NCI-H2029 treated with DMSO at 0.1 percent for 48 hours (cell line): ENCODE data around the gene ABCC11.

ENCODE experiments used
- DNase-seq: peaks from one replicate; lab custom pipeline; 2025; lab: John Stamatoyannopoulos, UW

ABCC11 gene

DNA sequence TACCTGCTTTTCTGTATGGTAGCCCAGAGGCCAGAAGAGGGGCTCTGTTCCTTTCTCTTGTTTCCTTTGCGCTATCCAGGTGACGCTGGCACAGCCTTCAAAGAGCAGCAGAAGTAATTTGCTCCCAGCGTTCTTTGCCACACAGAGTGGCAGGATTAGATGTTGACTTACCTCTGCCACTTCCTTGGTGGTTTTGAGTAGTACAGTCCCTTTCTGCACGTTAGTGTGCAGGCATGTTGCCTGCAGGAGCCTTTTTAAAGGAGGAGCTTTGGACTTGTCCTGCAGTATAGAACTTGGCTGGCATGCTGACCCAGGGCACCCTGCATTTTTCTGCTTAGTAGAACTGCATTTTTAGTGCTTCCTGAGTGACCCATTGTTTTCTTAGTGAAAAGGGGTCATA lies at the start of gene ABCC11:
Gene ABCC11 (minus strand): TSS at position 229 of the 400 bp plus-strand sequence. CDS start 15,618 bp downstream, outside the sequence.
- no peak for DNase-seq

DNA sequence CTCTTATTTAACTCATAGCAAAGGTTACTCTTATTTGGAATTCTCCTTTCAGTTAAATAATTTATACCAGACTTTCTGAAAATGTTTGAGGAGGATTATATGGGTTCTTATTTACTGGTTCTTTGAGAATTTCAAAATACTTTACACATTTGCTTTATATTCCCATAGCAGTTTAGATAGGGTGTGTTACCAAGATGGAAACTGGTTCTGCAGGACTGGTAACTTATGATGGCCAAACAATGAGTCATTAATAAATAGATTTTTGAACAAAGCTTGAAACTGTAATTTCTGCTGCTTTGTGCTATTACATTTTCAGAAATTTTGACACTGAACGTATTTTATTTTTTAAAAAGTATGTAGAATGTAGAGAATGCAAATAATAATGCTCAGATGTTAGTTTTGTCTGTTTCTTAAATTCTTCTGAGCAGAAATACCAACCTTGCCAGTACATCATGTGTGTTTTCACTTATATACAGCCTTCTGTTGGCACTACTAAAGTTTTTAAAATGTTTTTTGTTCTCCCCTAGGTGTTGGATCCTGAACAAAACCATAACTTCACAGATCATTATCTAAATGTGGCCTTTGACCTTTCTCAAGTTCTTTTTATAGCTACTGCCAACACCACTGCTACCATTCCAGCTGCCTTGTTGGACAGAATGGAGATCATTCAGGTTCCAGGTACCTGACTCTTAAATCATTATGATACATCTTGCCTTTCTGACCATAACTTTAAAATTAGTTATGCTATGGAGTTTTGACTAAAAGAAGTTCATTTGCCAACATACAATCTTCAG lies 48.3 kb upstream of the ABCC11 start:
- DNase-seq = no peak

DNA sequence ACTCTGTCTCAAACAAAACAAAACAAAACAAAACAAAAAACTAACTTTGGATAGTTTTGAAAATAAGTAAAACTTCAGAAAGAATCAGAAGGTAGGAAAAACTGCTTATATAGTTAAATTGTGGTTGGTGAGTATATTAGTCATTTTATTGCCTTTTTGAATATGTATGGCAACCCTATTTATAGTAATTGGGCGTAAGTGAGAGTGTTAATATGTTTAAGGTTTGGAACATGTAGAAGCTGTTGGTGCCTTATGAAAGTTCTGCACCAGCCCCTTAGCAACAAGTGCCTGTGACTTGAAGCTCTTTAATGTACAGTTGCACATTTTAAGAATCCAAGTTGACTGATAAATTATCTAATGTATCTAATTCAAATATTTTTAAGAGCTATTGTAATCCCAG lies 47.4 kb upstream of the ABCC11 start:
- no peak for DNase-seq

DNA sequence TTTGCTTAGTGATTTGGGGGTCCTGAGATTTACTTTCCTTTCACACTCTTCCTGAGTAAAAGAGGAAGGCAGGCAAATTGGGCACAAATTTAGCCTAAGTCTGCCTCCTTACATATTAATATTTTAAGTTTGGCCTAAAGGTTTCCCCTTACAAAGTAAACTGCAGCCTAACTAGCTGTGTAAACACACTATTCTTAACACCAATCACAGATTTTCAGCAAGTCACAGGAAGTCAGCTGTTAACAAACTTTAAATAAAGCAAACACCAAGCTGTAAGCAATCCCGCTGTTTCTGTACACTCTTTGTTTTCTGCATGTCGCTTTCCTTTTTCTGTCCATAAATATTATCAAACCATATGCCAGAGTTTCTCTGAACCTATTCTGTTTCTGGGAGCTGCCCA lies 45.1 kb upstream of the ABCC11 start:
- no peak for DNase-seq

DNA sequence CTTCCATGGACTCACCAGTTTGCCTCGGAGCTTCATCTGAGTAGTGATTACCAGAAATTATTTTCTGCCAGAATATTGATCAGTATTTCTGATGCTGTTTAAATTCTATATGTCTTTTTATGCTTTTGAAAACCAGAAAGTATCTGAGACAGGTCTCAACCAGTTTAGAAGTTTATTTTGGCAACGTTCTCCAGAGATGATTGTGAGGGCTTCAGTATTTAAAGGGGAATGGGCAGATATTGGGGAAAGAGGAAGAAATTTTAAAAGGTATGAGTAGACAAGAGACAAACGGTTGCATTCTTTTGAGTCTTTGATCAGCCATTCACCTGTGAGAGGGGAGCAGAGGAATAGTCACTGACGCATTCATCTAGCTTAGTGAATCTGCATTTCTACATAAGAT lies 44.4 kb upstream of the ABCC11 start:
- DNase-seq = no peak

DNA sequence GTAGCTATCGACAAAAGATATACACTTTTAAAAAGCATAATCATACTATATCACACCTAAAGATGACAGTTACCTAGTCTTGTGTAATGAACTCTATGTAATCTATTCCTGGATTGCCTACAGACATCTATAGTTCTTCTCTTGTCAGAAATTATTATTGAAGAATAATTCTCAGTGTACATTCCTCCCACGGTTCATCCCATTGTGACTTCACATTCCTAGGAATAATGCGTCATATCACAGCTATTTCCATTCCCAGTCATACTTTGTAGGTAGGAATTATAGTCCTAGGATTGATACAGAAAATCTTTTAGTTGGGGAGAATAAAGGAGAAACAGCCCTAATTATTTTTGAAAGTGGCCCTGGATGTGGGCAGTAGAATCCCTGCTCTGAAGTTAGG lies 44.0 kb upstream of the ABCC11 start:
- no peak for DNase-seq

DNA sequence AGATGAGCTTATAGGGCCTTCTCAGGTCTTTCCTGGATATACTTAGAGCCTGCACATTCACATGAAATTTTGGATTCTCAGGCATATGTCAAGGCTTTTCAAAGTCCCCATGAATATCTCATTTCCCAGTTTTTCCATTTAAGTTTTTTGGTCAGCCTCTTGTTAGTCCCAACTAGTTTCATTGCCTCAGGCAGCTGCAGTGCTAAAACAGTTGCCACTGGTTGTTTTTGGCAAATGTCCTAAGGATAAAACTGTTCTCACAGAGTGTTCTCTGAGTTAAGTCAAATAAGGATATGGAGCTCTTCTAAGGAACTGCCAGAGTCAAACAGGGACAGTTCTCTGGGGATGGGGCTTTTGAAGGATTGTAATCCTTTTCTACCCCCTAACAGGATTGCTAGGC lies 39.9 kb upstream of the ABCC11 start:
- no peak for DNase-seq

DNA sequence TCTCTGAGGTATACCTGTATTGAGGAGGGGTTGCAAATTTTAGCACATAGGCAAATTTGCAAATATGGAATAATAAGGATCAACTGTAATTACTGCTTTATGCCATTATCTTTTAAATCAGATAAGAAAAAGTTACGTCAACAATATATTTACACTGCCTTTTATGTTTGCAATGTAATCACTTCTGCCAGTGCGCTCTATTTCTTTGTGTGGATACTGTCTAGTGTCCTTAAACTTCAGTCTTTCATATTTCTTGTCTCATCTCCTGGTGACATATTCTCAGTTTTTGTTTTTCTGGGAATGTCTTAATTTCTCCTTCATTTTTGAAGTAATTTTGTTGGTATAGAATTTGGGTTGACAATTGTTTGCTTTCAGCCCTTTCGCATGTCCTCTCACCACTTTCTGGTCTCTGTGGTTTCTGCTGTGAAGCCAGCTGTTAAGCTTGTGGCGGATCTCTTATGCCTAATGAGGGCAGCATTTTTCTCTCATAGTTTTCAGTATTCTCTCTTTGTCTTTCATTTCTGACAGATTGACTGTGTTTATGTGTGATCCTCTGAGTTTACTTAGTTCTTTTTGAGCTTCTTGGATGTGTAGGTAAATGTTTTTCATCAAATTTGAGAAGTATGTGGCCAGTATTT lies 37.6 kb upstream of the ABCC11 start:
- DNase-seq = no peak

DNA sequence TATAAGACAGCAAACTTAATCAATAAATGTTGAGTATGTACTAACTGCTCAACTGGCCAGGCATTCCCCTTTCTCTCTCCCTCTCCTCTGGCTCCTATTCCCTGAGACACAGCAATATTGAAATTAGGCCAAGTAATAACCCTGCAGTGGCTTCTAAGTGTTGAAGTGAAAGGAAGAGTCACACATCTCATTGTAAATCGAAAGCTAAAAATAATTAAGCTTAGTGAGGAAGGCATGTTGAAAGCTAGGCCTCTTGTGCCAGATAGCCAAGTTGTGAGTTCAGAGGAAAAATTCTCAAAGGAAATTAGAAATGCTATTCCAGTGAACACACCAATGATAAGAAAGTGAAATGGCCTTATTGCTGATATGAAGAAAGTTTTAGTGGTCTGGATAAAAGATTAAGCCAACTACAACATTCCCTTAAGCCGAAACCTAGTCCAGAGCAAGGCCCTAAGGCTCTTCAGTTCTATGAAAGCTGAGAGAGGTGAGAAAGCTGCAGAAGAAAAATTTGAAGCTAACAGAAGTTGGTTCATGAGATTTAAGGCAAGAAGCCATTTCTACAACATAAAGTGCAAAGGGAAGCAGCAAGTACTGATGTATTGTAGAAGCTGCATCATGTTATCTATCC lies 35.4 kb upstream of the ABCC11 start:
- DNase-seq = no peak

DNA sequence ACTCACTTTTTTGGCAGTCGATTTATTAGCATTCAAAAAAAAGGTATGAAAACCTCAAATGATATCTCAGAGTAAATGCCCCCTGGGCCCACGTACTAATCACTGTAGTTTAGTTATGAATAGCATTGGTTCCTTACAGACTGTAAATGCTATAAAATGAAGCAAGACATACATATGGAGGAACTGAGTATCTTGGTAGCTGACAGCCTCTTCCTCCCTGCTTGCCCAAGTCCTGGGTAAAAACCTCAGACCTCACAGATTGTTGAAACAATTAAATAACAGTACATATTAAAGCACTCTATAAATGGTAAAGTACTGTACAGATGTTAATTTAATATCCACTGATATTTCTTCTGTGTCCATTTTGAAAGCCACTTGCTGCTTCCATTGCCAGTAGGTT lies 33.2 kb upstream of the ABCC11 start:
- DNase-seq = no peak

DNA sequence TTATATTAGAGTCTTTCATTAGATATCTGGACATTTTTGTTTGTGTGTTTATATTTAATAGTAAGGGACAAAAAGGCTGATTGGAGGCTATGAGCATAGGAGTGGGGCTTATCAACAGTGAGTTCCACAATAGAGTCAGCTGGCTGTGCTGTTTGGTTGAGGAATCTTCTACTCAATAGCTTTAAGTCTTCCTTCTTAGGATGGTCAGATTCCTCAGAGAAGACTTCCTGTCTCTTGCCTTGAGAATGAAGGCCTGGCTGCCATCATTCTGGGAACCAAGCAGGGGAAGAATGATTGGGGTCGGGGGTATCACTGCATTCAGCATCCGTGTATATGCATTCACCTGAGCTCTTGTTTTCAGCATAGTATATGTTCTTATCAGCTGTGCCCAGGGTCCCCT lies 31.9 kb upstream of the ABCC11 start:
- DNase-seq = no peak

DNA sequence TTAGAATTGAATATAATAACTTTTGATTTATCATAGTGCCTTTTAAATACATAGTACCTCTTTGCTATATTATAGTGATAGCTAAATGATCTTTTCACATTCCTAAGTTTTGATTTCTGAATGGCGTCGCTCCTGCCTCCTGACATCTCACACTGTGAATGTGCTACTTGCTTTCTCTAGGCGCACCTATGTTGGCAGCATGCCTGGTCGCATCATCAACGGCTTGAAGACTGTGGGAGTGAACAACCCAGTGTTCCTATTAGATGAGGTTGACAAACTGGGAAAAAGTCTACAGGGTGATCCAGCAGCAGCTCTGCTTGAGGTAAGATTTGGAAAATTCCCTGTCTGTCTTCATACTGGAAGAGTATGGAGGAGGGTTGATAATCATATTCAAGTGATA lies 29.8 kb upstream of the ABCC11 start:
- DNase-seq = no peak

DNA sequence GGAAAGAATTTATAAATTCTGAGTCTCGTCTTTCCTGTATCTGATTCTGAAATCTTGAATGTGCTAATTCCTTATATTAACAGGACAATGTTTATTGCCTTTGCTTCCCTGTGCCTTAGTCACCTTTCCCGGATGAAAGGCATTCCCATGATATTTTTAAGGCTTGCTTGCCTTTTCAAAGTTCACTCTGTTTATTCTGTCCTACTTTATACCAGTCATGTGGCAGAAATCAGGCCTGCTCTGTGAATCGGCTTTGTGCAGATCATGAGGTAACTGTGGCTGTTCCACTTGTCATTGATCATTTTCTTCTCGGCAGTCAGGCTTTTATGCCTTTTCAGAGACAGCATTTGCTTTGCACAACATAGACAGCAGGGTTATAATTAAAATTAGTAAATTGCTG lies 28.8 kb upstream of the ABCC11 start:
- no peak for DNase-seq

DNA sequence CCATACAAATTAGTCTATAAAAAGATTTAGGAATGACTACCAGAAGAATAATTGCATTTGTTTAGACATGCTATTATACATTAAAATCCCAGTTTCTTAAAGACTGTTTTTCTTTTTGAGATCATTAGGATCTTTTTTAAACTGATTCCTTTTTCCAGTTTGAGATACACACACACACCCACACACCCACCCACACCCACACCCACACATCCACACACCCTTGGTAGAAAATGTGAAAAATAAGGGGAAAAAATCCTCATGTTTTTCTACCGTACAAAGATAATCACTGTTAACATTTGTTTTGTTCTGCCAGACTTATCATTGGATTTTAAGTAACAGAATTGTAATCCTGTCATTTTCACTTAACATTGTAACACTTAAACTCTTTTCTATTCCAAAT lies 27.1 kb upstream of the ABCC11 start:
- no peak for DNase-seq

DNA sequence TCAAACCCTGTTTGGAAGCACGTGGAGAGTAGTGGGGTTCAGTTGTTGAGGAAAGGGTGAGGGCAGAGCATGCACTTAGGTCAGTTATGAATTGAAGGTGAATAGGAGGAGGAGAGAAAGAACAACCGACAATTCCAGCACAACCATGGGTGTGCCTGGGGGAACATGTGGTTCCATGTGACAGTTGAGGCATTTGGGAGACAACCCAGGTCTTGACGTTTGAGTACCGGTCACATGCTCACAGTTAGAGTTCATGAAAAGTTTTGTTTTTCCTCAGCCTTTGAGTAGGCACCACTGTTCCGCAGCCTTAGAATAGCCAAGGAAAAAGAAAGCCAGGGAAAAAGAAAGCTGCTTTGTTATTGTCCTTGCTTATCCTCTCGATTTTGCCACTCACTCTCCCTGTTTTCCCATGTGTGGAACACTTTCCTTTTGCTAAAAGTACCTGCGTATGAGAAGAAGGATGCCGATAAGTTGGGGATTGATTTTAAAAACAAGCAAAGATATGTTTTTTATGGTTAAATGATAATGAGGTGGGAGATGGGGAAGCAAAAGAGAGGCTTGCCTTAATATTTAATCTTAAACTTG lies 25.6 kb upstream of the ABCC11 start:
- no peak for DNase-seq

DNA sequence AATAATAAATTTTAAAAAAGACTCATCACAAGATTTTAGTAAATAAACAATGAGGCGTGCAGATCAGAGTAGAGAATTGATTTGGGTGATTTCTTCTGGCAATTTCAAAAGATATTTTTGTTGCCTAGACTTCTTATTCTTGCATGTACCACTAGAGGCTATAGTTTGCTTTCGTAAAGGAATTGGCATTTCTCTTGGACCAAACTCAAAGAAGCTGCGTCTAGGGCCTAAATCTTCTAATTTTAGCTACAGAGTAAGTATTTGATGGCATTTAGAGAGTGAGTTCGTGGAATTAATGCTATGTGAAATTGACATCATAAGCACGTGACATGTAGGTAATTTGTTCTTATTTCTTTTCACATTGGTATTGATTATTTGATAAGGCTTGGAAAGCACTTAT lies 24.4 kb upstream of the ABCC11 start:
- no peak for DNase-seq

DNA sequence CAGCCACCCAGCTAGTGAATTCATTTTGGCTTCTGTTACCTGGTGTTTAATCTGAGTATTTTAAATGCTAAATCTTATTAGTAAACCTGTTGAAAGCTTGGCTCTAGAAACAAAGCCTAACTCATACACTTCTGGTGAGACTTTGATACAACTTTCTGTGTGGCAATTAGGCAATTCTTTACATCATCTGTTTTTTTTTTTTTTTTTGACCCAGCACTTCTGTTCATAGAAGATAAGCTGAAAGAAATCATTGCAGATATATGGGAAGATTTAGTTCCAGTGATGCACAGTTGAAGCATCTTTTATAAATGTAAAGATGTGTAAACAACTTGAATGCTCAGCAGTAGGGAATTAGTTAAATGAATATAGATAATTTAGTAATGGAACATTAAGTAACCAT lies 21.7 kb upstream of the ABCC11 start:
- no peak for DNase-seq

DNA sequence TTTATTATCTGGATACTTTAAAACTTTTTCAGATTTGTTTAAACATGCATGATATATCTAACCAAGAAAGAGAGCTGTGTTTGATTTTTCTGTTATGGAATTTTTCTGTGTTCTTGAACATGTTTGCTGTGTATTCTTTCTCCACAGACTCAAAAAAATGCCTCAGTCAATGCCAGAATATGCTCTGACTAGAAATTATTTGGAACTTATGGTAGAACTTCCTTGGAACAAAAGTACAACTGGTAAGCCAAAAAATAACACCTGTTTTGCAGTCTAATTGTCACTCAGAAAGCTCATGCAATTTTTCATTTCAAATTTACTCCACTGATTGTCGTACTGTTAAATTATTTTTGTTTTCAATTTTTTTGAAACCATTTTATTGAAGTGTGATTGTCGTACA lies 15.3 kb upstream of the ABCC11 start:
- DNase-seq = no peak

DNA sequence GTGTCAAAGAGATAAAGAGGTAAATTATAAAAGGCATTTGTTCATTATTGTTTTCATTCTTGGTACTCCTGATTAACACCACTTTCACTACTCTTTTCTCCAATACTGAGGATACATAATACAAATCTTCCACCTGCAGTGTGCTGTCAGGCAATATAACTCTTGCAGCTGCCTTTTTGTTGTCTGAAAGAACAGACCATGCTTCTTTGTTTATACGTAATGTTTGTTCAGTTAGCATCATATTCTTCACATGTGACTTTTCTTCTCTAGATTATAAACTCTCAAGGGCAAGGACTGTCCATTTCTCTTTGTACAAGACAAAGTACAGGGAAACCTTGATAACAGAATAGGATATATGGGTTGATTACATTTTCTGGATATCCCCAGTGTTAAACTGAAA lies 14.2 kb upstream of the ABCC11 start:
- no peak for DNase-seq

DNA sequence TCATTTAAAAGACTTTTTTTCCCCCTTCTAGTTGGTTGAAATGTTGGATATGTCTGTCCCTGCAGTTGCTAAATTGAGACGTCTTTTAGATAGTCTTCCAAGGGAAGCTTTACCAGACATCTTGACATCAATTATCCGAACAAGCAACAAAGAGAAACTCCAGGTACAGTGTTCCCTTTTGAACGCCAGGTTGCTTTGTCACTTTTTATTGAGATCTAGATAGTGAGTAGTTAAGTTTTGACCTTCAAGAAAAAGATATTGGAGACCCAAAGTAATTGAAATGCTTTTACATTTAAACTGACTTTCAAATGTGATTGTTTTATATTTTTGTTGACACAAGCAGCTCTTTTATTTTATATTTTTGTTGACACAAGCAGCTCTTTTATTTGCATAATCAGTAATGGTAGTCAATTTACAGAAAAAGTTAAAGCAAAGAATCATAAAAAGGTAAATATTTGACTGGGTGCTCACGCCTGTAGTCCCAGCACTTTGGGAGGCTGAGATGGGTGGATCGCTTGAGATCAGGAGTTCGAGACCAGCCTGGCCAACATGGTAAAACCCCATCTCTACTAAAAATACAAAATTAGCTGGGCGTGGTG lies 9.3 kb upstream of the ABCC11 start:
- DNase-seq = no peak

DNA sequence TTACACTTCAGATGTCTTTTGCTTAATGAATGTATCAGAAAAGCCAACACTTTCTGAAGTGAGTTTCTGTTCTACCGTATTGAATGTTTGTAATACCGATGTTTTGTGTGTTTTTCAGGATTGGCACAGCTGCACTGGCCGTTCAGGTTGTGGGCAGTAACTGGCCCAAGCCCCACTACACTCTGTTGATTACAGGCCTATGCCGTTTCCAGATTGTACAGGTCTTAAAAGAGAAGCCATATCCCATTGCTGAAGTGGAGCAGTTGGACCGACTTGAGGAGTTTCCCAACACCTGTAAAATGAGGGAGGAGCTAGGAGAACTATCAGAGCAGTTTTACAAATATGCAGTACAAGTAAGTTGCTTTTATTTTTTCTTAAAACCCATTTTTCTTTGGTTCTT lies 4.7 kb upstream of the ABCC11 start:
- no peak for DNase-seq

DNA sequence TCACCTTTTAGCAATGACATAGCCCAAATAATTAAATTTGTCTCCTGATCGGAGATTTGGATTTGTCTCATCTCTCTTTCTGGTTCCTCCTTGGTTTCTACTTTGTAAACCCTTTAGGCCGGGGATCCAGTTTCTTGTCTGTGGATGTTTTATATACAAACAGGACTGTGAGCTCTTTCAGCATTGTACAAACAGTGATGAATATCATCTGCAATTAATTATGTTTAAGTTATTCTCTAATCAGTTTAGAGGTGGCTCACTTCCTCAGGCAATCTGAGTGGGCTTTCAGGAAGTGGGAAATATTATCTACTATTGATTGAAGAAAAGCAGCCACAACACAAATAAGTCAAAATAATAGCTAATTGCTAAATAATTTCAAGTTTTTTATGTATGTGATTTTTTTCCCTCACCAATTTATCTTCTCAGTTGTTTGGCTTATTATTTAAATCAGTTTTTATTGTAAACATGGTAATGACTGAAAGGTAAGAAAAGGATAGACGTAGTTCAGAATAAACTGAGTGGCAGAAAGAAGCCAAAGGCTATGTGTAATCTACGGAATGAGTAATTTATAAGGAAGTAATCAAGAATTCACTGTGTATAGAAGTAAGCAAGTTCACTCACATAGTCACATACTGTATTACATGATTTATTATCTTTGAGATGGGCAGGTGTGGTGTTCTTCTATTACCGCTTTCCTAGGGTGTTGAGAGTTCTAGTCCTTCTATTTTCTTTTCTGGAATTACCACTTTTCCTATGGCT lies 3.4 kb upstream of the ABCC11 start:
- no peak for DNase-seq
